Activated CD4-positive, alpha-beta T cell treated with anti-CD3 and anti-CD28 coated beads, Interleukin-2, Interleukin-4, amounts not matched to agents 100 ng/mL and 50 ng/mL, durations not matched to agents 16 hours and 8 hours (primary cell): ENCODE results near the gene PWP2.
"Not testable (repeated sequence)": the region's sequence is repeated elsewhere in the genome, so short reads cannot be mapped to it uniquely, and the experiment has no call there.

Source experiments
- DNase-seq: peaks from one replicate; pipeline ENCODE4 v3.0.0-alpha.2; 2020; ENCODE audit warnings: low spot score

Gene PWP2

DNA sequence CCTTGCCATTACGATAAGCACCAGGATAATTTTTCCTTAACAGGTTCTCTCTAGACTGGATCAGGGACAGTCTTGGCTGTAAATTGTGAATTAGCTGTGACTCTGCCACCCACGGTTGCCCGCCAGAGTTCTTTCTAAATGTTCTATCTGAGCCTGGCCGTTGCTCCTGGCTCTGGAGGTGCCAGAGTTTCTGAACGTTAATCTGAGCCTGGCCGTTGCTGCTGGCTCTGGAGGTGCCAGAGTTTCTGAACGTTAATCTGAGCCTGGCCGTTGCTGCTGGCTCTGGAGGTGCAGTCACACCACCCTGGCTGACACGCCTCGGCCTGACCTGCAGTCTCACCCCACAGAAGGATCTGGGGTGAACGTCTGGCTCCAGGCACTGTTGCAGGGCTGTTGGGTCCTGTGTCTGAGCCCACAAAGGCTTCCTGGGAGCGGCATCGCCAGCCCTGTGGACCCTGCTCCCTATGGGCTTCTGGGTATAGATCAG, 56.0 kb downstream of the PWP2 start:
- DNase-seq, result not testable (repeated sequence)

DNA sequence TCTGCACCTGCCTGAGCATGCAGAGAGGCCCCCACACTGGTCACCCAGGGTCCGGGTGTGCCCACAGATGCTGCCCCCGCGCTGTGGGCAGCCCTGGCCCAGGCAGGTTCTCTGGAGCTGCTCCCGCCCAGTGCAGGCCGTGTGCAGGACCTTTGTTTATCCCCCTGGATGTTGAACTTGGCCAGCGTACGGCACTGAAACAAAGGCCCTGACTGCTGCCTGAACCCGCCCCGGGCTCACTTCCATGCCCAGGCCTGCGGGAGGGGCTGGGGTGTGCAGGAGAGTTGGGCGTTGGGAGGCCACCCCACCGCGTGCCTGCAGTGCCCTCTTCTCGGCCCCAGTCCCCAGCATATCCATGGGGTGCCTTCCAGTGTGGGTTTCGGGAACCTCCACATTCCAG, 58.7 kb downstream of the PWP2 start:
- not testable (repeated sequence) for DNase-seq

- not testable (repeated sequence) for DNase-seq
Observed at GRCh38 chr21:44167527-44167926, 60.3 kb downstream of the PWP2 start.

DNA sequence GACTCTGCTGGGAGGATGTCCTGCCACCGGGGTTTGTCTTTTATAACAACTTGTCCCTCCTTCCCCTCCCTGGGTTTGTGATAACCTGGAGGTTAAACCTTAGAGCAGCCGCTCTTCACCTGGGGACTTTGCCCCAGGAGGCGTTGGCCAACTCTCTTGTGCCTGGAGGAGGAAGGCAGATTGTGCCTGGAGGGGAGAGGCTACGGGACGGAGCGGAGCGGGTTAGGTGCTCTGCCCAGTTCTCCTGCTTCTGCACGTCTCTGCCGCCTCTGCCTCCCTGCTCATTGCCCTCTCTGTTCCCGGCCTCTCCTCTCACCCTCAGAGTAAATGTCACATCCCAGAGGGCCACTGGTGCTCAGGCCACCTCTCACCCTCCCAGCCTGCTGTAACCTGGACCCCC, 63.1 kb downstream of the PWP2 start:
- not testable (repeated sequence) for DNase-seq

- not testable (repeated sequence) for DNase-seq
Observed at GRCh38 chr21:44170863-44171262, 63.7 kb downstream of the PWP2 start.

GRCh38 chr21:44171962-44172572, 64.9 kb downstream of the PWP2 start:
- not testable (repeated sequence) for DNase-seq

DNA sequence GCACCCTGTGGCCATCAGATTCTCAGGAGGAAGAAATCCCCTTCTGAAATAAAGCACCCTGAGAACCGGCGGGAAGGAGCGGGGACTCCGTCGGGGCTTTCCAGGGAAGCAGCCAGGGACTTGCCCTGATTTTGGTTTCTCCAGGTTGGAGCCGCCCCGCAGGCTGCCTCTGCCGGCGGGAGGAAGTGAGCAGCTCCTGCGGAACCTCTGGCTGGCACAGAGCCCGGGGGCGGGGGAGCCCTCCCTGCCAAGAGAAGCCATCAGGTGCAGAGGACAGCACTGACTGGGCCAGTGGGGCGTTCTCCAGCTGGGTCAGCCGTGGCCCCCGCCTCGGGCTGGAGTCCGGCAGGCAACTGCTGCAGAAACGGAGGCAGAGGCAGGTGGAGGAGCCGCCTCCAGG, 65.5 kb downstream of the PWP2 start:
- not testable (repeated sequence) for DNase-seq

DNA sequence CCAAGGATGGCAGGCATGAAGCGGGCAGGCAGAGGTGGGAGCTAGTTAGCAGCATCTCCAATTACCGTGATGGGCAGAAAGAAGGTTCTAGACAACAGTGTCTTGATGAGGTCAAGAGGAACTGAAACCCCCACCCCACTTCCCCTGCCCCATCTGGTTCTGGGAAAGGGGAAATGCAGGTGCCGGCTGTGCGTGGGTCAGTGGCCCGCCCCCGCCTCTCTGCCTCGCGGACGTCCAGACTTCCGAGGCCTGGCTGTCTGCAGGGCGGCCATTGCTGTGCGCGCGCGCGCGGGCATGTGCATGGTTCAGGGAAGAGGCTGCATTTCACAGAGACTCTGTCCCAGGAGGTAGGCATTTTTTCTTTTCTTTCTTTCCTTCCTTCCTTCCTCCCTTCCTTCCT, 68.0 kb downstream of the PWP2 start:
- DNase-seq, result not testable (repeated sequence)

GRCh38 chr21:44176127-44176526, 68.9 kb downstream of the PWP2 start:
- not testable (repeated sequence) for DNase-seq
